A673 (cell line): ENCODE measurements around the gene BRMS1L. TPM values are rescaled to one million over a fixed set of nuclear protein-coding genes. Genes with fewer than 3 reads are reported as not detected.
"Not testable (repeated sequence)": the region's sequence is repeated elsewhere in the genome, so short reads cannot be mapped to it uniquely, and the experiment has no call there.

Experiments used
- Bru-seq: library from RNA; stranded (reverse); fragments of 400-500 nt; gene quantifications from one replicate; lab custom pipeline; 2021; lab: Mats Ljungman, UMichigan
- BruChase-seq, 2 experiments: library from RNA; stranded (reverse); fragments of 400-500 nt; gene quantifications; one replicate each; lab custom pipeline; 2021; lab: Mats Ljungman, UMichigan
- BruUV-seq: library from RNA; stranded (reverse); fragments of 400-500 nt; replicated peaks from 2 replicates; lab custom pipeline; 2021; lab: Mats Ljungman, UMichigan
- CTCF ChIA-PET: fragments of 300-600 bp; sonication (Branson Sonifier 250); formaldehyde crosslinking; loops from one replicate; lab custom pipeline; 2022; ENCODE audit warnings: antibody characterized with exemption; lab: Charles Lee
- POLR2A ChIA-PET: fragments of 300-600 bp; sonication (Branson Sonifier 250); formaldehyde crosslinking; loops from one replicate; lab custom pipeline; 2022; ENCODE audit warnings: antibody characterized with exemption; ENCODE audit not compliant: low non-redundant PET; lab: Charles Lee
- DNase-seq: peaks from one replicate; pipeline ENCODE4 v3.0.0-alpha.2; 2015; ENCODE audit warnings: low spot score
- H3K27ac ChIP-seq: fragments of 200-600 bp; sonication (generic); 2 replicates; pipeline ENCODE4 v1.5.1; 2016; ENCODE audit warnings: mixed run types, low read depth, mild to moderate bottlenecking, mixed read lengths, antibody characterized with exemption, low read length; ENCODE audit not compliant: poor library complexity, severe bottlenecking
- H3K27me3 ChIP-seq: fragments of 200-600 bp; sonication (generic); replicated peaks from 2 replicates; pipeline ENCODE4 v1.6.1; 2017; ENCODE audit warnings: mixed run types, low read depth, mild to moderate bottlenecking, mixed read lengths, antibody characterized with exemption, low read length; ENCODE audit not compliant: insufficient read depth, poor library complexity
- H3K36me3 ChIP-seq: fragments of 200-600 bp; sonication (generic); 2 replicates; pipeline ENCODE4 v1.6.1; 2016; ENCODE audit warnings: mixed run types, mild to moderate bottlenecking, mixed read lengths, antibody characterized with exemption, low read length; ENCODE audit not compliant: insufficient read depth, poor library complexity, severe bottlenecking
- H3K4me1 ChIP-seq: fragments of 200-600 bp; sonication (generic); 2 replicates; pipeline ENCODE4 v1.6.1; 2017; ENCODE audit warnings: mixed run types, mild to moderate bottlenecking, mixed read lengths, antibody characterized with exemption, low read length; ENCODE audit not compliant: insufficient read depth, poor library complexity, severe bottlenecking
- H3K4me3 ChIP-seq: fragments of 200-600 bp; sonication (generic); 2 replicates; pipeline ENCODE4 v1.5.1; 2016; ENCODE audit warnings: low read depth, mixed run types, mild to moderate bottlenecking, mixed read lengths, low read length; ENCODE audit not compliant: poor library complexity, severe bottlenecking
- H3K9me3 ChIP-seq: fragments of 200-600 bp; sonication (generic); 2 replicates; pipeline ENCODE4 v1.6.1; 2016; ENCODE audit warnings: mixed run types, low read depth, mild to moderate bottlenecking, mixed read lengths, antibody characterized with exemption, low read length; ENCODE audit not compliant: poor library complexity, severe bottlenecking
- CTCF ChIP-seq: fragments of 300-800, 200-600 bp; sonication (generic); conservative IDR thresholded peaks from 2 replicates; pipeline ENCODE4 v1.5.1; 2017; ENCODE audit warnings: low read depth, mild to moderate bottlenecking, antibody characterized with exemption, low read length, moderate library complexity, mixed read lengths
- EZH2 ChIP-seq: fragments of 200-600 bp; sonication (generic); IDR thresholded peaks from 2 replicates; pipeline ENCODE4 v1.6.1; 2017; ENCODE audit warnings: borderline replicate concordance, low read depth, mild to moderate bottlenecking, mixed read lengths, antibody characterized with exemption, low read length; ENCODE audit not compliant: poor library complexity, severe bottlenecking
- intact Hi-C: fragments of 100-400 bp; cut with micrococcal nuclease; formaldehyde crosslinking; loops from one replicate; pipeline ENCODE4 v1.10.0; 2022; ENCODE audit not compliant: unreplicated experiment
- long read RNA-seq: library from polyadenylated mRNA; stranded (forward); transcript quantifications from one replicate; pipeline ENCODE4 v2.0.0, GENCODE V29; 2022
- total RNA-seq: library from RNA; stranded (reverse); gene quantifications from 2 replicates; pipeline ENCODE4 v1.2.3, GENCODE V29; 2021

BRMS1L gene, protein sequence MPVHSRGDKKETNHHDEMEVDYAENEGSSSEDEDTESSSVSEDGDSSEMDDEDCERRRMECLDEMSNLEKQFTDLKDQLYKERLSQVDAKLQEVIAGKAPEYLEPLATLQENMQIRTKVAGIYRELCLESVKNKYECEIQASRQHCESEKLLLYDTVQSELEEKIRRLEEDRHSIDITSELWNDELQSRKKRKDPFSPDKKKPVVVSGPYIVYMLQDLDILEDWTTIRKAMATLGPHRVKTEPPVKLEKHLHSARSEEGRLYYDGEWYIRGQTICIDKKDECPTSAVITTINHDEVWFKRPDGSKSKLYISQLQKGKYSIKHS
- total RNA-seq (14.4 and 14.6 TPM in 2 replicates), Bru-seq, nascent RNA (percentile 80 among the genes with signal in this experiment), BruChase-seq, experiment 1, labeled RNA remaining after a 2-hour chase (percentile 65 among the genes with signal in this experiment), BruChase-seq, experiment 2, labeled RNA remaining after a 6-hour chase (percentile 67 among the genes with signal in this experiment)
- long read RNA-seq, transcript BRMS1L-201 (10 exons, 2,657 nt): major isoform, 29 of 33 reads
- long read RNA-seq, partial matches to known transcripts: 0 of 33 reads
- long read RNA-seq, other reads (novel, unspliced or antisense): 3 of 33 reads

- Histone ChIP-seq H3K4me1 (peaks cover 11% of the 10 kb centered on the region), H3K36me3 (no peaks in the 10 kb centered on the region), H3K27me3 (no peaks in the 10 kb centered on the region), H3K4me3 (peak within 1 kb of the TSS; percentile 71), H3K9me3 (no peaks in the 10 kb centered on the region), H3K27ac (peak within 1 kb of the TSS; percentile 93)
- BruUV-seq: no TSS peak
- ChIA-PET CTCF (interaction anchor here (0.6 kb wide), 1 partner anchor 292 kb away, joined by 5 read pairs; the partner anchor contains the start of gene INSM2), POLR2A (interaction anchor here (0.6 to 0.7 kb wide), 4 partner anchors 11 to 422 kb away, joined by 3 to 14 read pairs (median 6); partner anchors contain the start of genes INSM2 and NFKBIA)
- intact Hi-C loops: no loop called here
- DNase-seq: peak; percentile 100
- no peak for TF ChIP-seq EZH2
- TF ChIP-seq CTCF: no peak
These were observed at the start of gene BRMS1L for GRCh38 chr14:35826218-35826951. TSS of gene BRMS1L (plus strand) at chr14:35826338. CDS start at chr14:35826517, 179 bp downstream.

GRCh38 chr14:35776823-35777222, 49.3 kb upstream of the BRMS1L start:
- Histone ChIP-seq H3K4me1 (no peaks in the 10 kb centered on the region), H3K27ac (no peak overlapping the region), H3K4me3 (no peak overlapping the region), H3K9me3 (peaks cover 3% of the 10 kb centered on the region), H3K27me3 (no peaks in the 10 kb centered on the region), H3K36me3 (no peaks in the 10 kb centered on the region)
- ChIA-PET CTCF (interaction anchor here (0.6 kb wide), 1 partner anchor 80 kb away, joined by 4 read pairs; no protein-coding TSS in a partner anchor), POLR2A (no interaction called here)
- DNase-seq: no peak
- BruUV-seq: no TSS peak
- intact Hi-C loops: no loop called here
- no peak for TF ChIP-seq EZH2
- TF ChIP-seq CTCF: no peak

DNA sequence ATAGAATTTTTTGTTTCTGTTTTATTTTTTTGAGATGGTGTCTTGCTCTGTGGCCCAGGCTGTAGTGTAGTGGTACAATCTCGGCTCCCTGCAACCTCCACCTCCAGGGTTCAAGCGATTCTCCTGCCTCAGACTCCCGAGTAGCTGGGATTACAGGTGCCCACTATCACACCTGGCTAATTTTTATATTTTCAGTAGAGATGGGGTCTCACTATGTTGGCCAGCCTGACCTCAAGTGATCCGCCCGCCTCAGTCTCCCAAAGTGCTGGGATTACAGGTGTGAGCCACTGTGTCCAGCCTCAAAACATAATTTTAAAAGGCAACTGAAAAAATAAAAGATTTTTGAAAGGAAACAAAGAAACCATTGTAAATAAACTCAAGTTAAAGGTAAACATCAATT, 48.6 kb upstream of the BRMS1L start:
- DNase-seq, H3K27ac ChIP-seq, intact Hi-C loops, CTCF ChIA-PET, H3K4me3 ChIP-seq, H3K27me3 ChIP-seq, H3K9me3 ChIP-seq, H3K4me1 ChIP-seq, BruUV-seq, POLR2A ChIA-PET, H3K36me3 ChIP-seq: not testable (repeated sequence)
